Stomach (tissue), 4 donors: ENCODE results near the gene MINK1.

Experiments used
- POLR2AphosphoS5 ChIP-seq, 3 donors: sonication (generic); formaldehyde crosslinking; IDR thresholded peaks; one replicate each; pipeline ENCODE4 v1.6.1; 2016; ENCODE audit warnings: antibody characterized with exemption in 3 of 3
- TF ChIP-seq, protein P1 (sequence below), 7 experiments: fragments of 450-650 bp in 4 of 7; fragments of 200-600 bp in 3 of 7; sonication (generic) in 3 of 7; IDR thresholded peaks; one replicate each; pipeline ENCODE4 v1.5.1; 2016 to 2019; ENCODE audit warnings: antibody characterized with exemption in 7 of 7, control low read depth in 2 of 7, mild to moderate bottlenecking in 1 of 7

GRCh38 chr17:4861052-4861451 lies 27.9 kb downstream of the MINK1 start:
- TF ChIP-seq, protein P1, sequence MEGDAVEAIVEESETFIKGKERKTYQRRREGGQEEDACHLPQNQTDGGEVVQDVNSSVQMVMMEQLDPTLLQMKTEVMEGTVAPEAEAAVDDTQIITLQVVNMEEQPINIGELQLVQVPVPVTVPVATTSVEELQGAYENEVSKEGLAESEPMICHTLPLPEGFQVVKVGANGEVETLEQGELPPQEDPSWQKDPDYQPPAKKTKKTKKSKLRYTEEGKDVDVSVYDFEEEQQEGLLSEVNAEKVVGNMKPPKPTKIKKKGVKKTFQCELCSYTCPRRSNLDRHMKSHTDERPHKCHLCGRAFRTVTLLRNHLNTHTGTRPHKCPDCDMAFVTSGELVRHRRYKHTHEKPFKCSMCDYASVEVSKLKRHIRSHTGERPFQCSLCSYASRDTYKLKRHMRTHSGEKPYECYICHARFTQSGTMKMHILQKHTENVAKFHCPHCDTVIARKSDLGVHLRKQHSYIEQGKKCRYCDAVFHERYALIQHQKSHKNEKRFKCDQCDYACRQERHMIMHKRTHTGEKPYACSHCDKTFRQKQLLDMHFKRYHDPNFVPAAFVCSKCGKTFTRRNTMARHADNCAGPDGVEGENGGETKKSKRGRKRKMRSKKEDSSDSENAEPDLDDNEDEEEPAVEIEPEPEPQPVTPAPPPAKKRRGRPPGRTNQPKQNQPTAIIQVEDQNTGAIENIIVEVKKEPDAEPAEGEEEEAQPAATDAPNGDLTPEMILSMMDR (IDR thresholded peaks at IDR 0.05) = no peak
- no peak for TF ChIP-seq POLR2AphosphoS5 (IDR thresholded peaks at IDR 0.05)
